Fibroblast of lung (primary cell): ENCODE results near the gene ARVCF. TPM values are rescaled to one million over a fixed set of nuclear protein-coding genes. Genes with fewer than 3 reads are reported as not detected.
A peak's percentile ranks its signal among the peaks of the same experiment; 100 is the strongest.

Experiments
- DNase-seq, 2 donors: peaks; one replicate each; pipeline versions ENCODE4 v3.0.0 to v3.0.0-alpha.2; 2010; ENCODE audit warnings: low read depth in 2 of 2
- H2AFZ ChIP-seq: 2 replicates; pipeline ENCODE4 v1.5.1; 2012; ENCODE audit warnings: low read length, control low read depth, inconsistent platforms
- H3K27ac ChIP-seq: 2 replicates; pipeline ENCODE4 v1.5.1; 2011; ENCODE audit warnings: low read length, control low read depth; ENCODE audit not compliant: insufficient read depth
- H3K27me3 ChIP-seq: 2 replicates; pipeline ENCODE4 v1.5.1; 2011; ENCODE audit warnings: mild to moderate bottlenecking, low read length; ENCODE audit not compliant: control insufficient read depth, insufficient read depth
- H3K36me3 ChIP-seq: 2 replicates; pipeline ENCODE4 v1.5.1; 2011; ENCODE audit warnings: low read length; ENCODE audit not compliant: control insufficient read depth, insufficient read depth
- H3K4me1 ChIP-seq: 2 replicates; pipeline ENCODE4 v1.5.1; 2011; ENCODE audit warnings: low read length; ENCODE audit not compliant: control insufficient read depth, insufficient read depth; ENCODE audit errors: extremely low read depth
- H3K4me2 ChIP-seq: 2 replicates; pipeline ENCODE4 v1.5.1; 2011; ENCODE audit warnings: low read length, control low read depth; ENCODE audit not compliant: insufficient read depth; ENCODE audit errors: extremely low read depth
- H3K4me3 ChIP-seq, 4 experiments: fragments of 200-600 bp in 1 of 4; sonication (generic) in 1 of 4; replicated peaks in 1 of 4; 2 replicates each; pipeline ENCODE4 v1.5.1; 2011 to 2016; ENCODE audit warnings: low read length in 4 of 4, low read depth in 3 of 4, mild to moderate bottlenecking in 3 of 4, control low read depth in 2 of 4, inconsistent platforms in 1 of 4, mixed read lengths in 1 of 4; ENCODE audit not compliant: insufficient read depth in 1 of 4; ENCODE audit errors: control extremely low read depth in 1 of 4
- H3K79me2 ChIP-seq: 2 replicates; pipeline ENCODE4 v1.5.1; 2012; ENCODE audit warnings: mild to moderate bottlenecking, low read length, inconsistent platforms; ENCODE audit not compliant: control insufficient read depth, insufficient read depth
- H3K9ac ChIP-seq: 2 replicates; pipeline ENCODE4 v1.5.1; 2011; ENCODE audit warnings: mild to moderate bottlenecking, low read length, control low read depth; ENCODE audit not compliant: insufficient read depth
- H3K9me3 ChIP-seq: 2 replicates; pipeline ENCODE4 v1.5.1; 2012; ENCODE audit warnings: low read depth, low read length; ENCODE audit not compliant: control insufficient read depth, insufficient read depth
- H4K20me1 ChIP-seq: 2 replicates; pipeline ENCODE4 v1.5.1; 2011; ENCODE audit warnings: low read length; ENCODE audit not compliant: control insufficient read depth, insufficient read depth; ENCODE audit errors: extremely low read depth
- EZH2 ChIP-seq: IDR thresholded peaks from 2 replicates; pipeline ENCODE4 v1.5.1; 2012; ENCODE audit warnings: low read length, control low read depth, mild to moderate bottlenecking; ENCODE audit errors: missing control alignments
- polyA plus RNA-seq, 2 donors: library from polyadenylated mRNA; depleted of rRNA in 1 of 2; stranded (reverse) in 1 of 2; unstranded in 1 of 2; fragments of >200 nt; gene quantifications; 2 replicates each; pipeline ENCODE4 v1.2.1, GENCODE V29; 2011 to 2012; ENCODE audit warnings: missing spikeins in 1 of 2
- total RNA-seq: library from RNA; depleted of rRNA; stranded (reverse); fragments of >200 nt; gene quantifications from 2 replicates; pipeline ENCODE4 v1.2.1, GENCODE V29; 2014
- TF ChIP-seq, protein P1 (sequence below), 2 donors: IDR thresholded peaks in 1 of 2; conservative IDR thresholded peaks in 1 of 2; 1 replicate in 1 of 2; 2 replicates in 1 of 2; pipeline ENCODE4 v1.5.1; 2011 to 2012; ENCODE audit warnings: low read length in 2 of 2, control low read depth in 1 of 2, inconsistent platforms in 1 of 2, low read depth in 1 of 2, mild to moderate bottlenecking in 1 of 2

ARVCF gene
- total and polyA plus RNA-seq, 2 donors (not counting 1 experiment from before 2014, with no cell fraction given): 2.0 to 15.7 TPM

DNA sequence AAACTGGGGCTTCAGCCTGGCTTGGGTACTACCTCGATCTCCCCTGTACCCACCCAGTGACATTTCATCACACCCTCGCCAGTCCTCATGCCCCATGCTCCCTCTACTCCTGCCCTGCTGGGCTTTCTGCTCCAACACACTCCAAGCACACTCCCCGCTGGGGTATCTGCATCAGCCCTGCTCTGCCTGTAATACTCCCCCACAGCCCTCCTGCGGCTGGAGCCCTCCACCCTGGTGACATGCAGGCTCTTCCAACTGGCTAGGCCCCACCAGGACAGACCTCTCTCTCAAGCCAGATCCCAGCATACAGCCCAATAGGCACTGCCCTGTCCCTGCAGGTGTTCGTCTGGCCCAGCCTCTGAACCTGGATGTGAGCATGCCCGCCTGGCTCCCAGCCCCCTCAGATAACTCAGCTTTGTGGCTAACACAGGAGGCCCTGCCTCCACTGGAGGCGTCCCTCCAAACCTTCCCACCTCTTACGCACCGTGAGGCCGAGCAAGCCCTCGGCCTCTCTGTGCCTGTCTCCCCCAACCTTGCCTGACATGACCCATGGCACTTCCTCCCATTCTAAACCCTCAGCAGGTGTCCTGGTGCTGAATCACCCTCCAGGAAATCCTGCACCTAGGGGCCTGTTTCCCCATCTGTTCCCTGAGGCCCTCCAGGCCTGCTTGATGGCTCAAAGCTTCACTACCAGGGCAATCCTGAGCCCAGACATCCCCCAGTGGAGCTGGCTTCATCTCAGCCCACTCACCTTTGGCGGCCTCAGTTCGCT, 41.5 kb downstream of the ARVCF start:
- Histone ChIP-seq H3K27ac (no peak overlapping the region), H3K4me3 (no peak overlapping the region), H2AFZ (no peak overlapping the region), H3K36me3 (peaks cover 10% of the 10 kb centered on the region), H3K9ac (no peak overlapping the region), H3K27me3 (no peaks in the 10 kb centered on the region), H3K4me1 (no peaks in the 10 kb centered on the region), H4K20me1 (no peaks in the 10 kb centered on the region), H3K79me2 (no peaks in the 10 kb centered on the region), H3K9me3 (no peaks in the 10 kb centered on the region), H3K4me2 (no peak overlapping the region)
- no peak for DNase-seq
- TF ChIP-seq, protein P1, sequence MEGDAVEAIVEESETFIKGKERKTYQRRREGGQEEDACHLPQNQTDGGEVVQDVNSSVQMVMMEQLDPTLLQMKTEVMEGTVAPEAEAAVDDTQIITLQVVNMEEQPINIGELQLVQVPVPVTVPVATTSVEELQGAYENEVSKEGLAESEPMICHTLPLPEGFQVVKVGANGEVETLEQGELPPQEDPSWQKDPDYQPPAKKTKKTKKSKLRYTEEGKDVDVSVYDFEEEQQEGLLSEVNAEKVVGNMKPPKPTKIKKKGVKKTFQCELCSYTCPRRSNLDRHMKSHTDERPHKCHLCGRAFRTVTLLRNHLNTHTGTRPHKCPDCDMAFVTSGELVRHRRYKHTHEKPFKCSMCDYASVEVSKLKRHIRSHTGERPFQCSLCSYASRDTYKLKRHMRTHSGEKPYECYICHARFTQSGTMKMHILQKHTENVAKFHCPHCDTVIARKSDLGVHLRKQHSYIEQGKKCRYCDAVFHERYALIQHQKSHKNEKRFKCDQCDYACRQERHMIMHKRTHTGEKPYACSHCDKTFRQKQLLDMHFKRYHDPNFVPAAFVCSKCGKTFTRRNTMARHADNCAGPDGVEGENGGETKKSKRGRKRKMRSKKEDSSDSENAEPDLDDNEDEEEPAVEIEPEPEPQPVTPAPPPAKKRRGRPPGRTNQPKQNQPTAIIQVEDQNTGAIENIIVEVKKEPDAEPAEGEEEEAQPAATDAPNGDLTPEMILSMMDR (conservative IDR thresholded peaks at IDR 0.05 in 1 of 2, IDR thresholded peaks at IDR 0.05 in 1 of 2; ENCODE audit: low read depth in 1 of 2, low read length in 2 of 2): no peak
- TF ChIP-seq EZH2: no peak

- Histone ChIP-seq H3K27ac (no peak overlapping the region), H3K4me3 (no peak overlapping the region), H4K20me1 (no peaks in the 10 kb centered on the region), H2AFZ (no peak overlapping the region), H3K4me1 (no peaks in the 10 kb centered on the region), H3K9ac (no peak overlapping the region), H3K79me2 (no peaks in the 10 kb centered on the region), H3K9me3 (no peaks in the 10 kb centered on the region), H3K4me2 (no peak overlapping the region), H3K27me3 (no peaks in the 10 kb centered on the region), H3K36me3 (peaks cover 12% of the 10 kb centered on the region)
- DNase-seq: peak; percentile 32 to 79
- TF ChIP-seq EZH2: no peak
- TF ChIP-seq, protein P1 (conservative IDR thresholded peaks at IDR 0.05 in 1 of 2, IDR thresholded peaks at IDR 0.05 in 1 of 2; ENCODE audit: low read depth in 1 of 2, low read length in 2 of 2): no peak
Measured at GRCh38 chr22:19974268-19974861, 42.3 kb downstream of the ARVCF start.

- no peak overlapping the region for H3K4me3 ChIP-seq
- no peaks in the 10 kb centered on the region for H3K9me3 ChIP-seq
- no peak overlapping the region for H3K27ac ChIP-seq
- H3K4me1 ChIP-seq: no peaks in the 10 kb centered on the region
- H4K20me1 ChIP-seq: no peaks in the 10 kb centered on the region
- no peak overlapping the region for H3K4me2 ChIP-seq
- no peak overlapping the region for H2AFZ ChIP-seq
- H3K36me3 ChIP-seq: peaks cover 12% of the 10 kb centered on the region
- H3K79me2 ChIP-seq: no peaks in the 10 kb centered on the region
- TF ChIP-seq, protein P1 (conservative IDR thresholded peaks at IDR 0.05 in 1 of 2, IDR thresholded peaks at IDR 0.05 in 1 of 2; ENCODE audit: low read depth in 1 of 2, low read length in 2 of 2): no peak
- TF ChIP-seq EZH2: no peak
- H3K27me3 ChIP-seq: no peaks in the 10 kb centered on the region
- no peak overlapping the region for H3K9ac ChIP-seq
- DNase-seq: no peak
Measured at GRCh38 chr22:19973551-19974267, 42.9 kb downstream of the ARVCF start.
